ENCODE data around the gene FASTKD1.

- TF ChIP-seq POLR2A (IDR thresholded peaks at IDR 0.05): no peak
- no peak for TF ChIP-seq CTCF (IDR thresholded peaks at IDR 0.05)
- TF ChIP-seq EP300 (IDR thresholded peaks at IDR 0.05): no peak
These were observed 8.0 kb downstream of the FASTKD1 start for GRCh38 chr2:169565686-169566085.

All from ovary (tissue), 3 donors.